BJ (cell line): ENCODE measurements around the gene ZNF862. TPM values are rescaled to one million over a fixed set of nuclear protein-coding genes. Genes with fewer than 3 reads are reported as not detected.

Experiments
- CTCF ChIA-PET: fragments of 350-600 bp; formaldehyde crosslinking; extraction: SDS; loops from one replicate; lab custom pipeline; 2021; ENCODE audit warnings: antibody characterized with exemption, inconsistent platforms; lab: Yijun Ruan, JAX
- POLR2A ChIA-PET: fragments of 300-600 bp; sonication (Branson Sonifier 250); formaldehyde crosslinking; extraction: SDS; loops from one replicate; lab custom pipeline; 2021; ENCODE audit warnings: antibody characterized with exemption; lab: Charles Lee
- DNase-seq: peaks from one replicate; pipeline ENCODE4 v3.0.0-alpha.2; 2011; ENCODE audit warnings: low read depth
- H3K27me3 ChIP-seq: 2 replicates; pipeline ENCODE4 v1.6.0; 2011; ENCODE audit warnings: low read length; ENCODE audit not compliant: control insufficient read depth, insufficient read depth
- H3K36me3 ChIP-seq: 2 replicates; pipeline ENCODE4 v1.5.1; 2011; ENCODE audit warnings: low read length; ENCODE audit not compliant: control insufficient read depth, insufficient read depth
- H3K4me3 ChIP-seq: 2 replicates; pipeline ENCODE4 v1.5.1; 2011; ENCODE audit warnings: low read depth, mild to moderate bottlenecking, control low read depth, low read length
- polyA plus RNA-seq: library from polyadenylated mRNA; depleted of rRNA; stranded (reverse); fragments of >200 nt; gene quantifications from 2 replicates; pipeline ENCODE4 v1.2.3, GENCODE V29; 2011
- TF ChIP-seq, protein P1 (sequence below): IDR thresholded peaks from 2 replicates; pipeline ENCODE4 v1.5.1; 2011; ENCODE audit warnings: low read depth, mild to moderate bottlenecking, control low read depth, inconsistent platforms, low read length, moderate library complexity; ENCODE audit not compliant: insufficient read depth

ZNF862 gene
- polyA plus RNA-seq, 1 experiment, result 20.4 TPM

DNA sequence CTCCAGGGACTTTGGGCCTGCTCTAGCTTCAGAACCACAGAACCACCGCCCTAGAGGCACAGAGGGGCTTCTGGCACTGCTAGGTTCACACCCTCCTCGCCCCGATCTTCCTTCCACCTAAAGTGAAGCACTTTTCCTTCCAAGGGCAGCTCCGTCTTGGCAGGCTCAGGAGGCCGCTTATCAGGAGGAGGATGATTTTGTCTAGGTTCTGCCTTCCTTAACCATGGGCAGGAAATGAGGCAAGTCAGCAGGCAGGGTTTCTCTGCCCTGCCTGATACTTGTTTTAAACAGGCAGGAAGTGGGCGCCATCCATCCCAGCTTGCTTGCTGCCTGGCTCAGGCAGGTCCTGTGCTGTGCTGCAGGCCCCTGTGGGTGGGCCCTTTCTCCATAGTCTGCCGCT lies 27.3 kb downstream of the ZNF862 start:
- DNase-seq, result no peak
- TF ChIP-seq, protein P1, sequence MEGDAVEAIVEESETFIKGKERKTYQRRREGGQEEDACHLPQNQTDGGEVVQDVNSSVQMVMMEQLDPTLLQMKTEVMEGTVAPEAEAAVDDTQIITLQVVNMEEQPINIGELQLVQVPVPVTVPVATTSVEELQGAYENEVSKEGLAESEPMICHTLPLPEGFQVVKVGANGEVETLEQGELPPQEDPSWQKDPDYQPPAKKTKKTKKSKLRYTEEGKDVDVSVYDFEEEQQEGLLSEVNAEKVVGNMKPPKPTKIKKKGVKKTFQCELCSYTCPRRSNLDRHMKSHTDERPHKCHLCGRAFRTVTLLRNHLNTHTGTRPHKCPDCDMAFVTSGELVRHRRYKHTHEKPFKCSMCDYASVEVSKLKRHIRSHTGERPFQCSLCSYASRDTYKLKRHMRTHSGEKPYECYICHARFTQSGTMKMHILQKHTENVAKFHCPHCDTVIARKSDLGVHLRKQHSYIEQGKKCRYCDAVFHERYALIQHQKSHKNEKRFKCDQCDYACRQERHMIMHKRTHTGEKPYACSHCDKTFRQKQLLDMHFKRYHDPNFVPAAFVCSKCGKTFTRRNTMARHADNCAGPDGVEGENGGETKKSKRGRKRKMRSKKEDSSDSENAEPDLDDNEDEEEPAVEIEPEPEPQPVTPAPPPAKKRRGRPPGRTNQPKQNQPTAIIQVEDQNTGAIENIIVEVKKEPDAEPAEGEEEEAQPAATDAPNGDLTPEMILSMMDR, result no peak
- POLR2A ChIA-PET, result no interaction called here

GRCh38 chr7:149866139-149866778 lies 28.1 kb downstream of the ZNF862 start:
- H3K4me3 ChIP-seq, result no peak overlapping the region
- DNase-seq, result no peak
- POLR2A ChIA-PET, result no interaction called here
- no peaks in the 10 kb centered on the region for H3K27me3 ChIP-seq
- H3K36me3 ChIP-seq, result peaks cover 18% of the 10 kb centered on the region
- CTCF ChIA-PET, result no interaction called here
- TF ChIP-seq, protein P1, result no peak

More for the DNA sequence above, 27.3 kb downstream of the ZNF862 start:
- Histone ChIP-seq H3K27me3 (no peaks in the 10 kb centered on the region), H3K36me3 (peaks cover 20% of the 10 kb centered on the region), H3K4me3 (no peak overlapping the region)
- CTCF ChIA-PET, result no interaction called here

- POLR2A ChIA-PET, result no interaction called here
- CTCF ChIA-PET, result interaction anchor here (0.6 kb wide), 1 partner anchor 26 kb away, joined by 3 read pairs; no protein-coding TSS in a partner anchor
- no peak for DNase-seq
- H3K27me3 ChIP-seq, result no peaks in the 10 kb centered on the region
- H3K36me3 ChIP-seq, result peaks cover 14% of the 10 kb centered on the region
- no peak overlapping the region for H3K4me3 ChIP-seq
- TF ChIP-seq, protein P1, result no peak
Observed at GRCh38 chr7:149866779-149867447, 28.7 kb downstream of the ZNF862 start.

DNA sequence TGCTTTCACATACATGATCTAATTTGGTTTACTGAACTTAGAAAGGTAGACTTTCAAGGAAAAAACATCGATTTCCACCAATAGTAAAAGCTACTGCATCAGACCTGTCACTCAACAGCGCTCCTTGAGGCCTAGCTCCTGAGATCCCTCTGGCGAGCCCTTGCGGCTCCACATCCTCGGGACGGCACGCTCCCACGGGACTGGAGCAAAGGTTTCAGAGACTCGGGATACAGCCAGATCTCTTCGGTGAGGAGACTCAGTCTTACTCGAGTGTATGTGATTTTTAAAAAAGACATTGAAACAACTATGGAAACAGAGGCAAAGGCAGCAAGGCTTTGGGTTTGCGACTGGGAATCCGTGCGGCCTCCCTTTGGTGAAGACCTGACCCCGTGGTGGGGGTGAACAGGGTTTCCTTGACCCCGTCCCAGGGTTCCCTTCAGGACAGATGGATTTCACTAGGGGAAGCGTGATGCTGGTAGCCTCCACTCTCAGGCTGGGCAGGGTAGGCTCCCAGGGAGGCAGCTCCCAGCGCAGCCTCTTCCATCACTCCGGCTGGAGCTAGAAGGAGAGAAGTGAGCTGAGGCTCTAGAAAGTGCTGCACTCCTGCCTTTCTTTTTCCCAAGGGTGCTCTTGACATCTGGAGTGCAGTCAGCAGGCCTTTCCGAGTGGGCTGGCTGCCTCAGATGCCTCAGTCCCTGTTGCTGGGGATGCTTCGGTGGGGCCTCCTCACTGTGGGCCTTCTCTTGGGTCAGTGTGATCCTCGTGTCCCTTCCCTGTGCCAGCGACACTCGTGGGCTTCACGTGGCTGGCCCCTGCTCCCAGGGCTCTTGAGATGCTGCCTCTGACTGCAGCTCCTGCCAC lies 29.8 kb downstream of the ZNF862 start:
- no peak for DNase-seq
- TF ChIP-seq, protein P1, result no peak
- Histone ChIP-seq H3K36me3 (peaks cover 7% of the 10 kb centered on the region), H3K27me3 (no peaks in the 10 kb centered on the region), H3K4me3 (no peak overlapping the region)
- POLR2A ChIA-PET, result no interaction called here
- CTCF ChIA-PET, result interaction anchor here (0.6 kb wide), 1 partner anchor 27 kb away, joined by 3 read pairs; no protein-coding TSS in a partner anchor
